Islet precursor cell (in vitro differentiated cells): Measurements from ENCODE around the gene ELMO1.
"Not testable (repeated sequence)": the region's sequence is repeated elsewhere in the genome, so short reads cannot be mapped to it uniquely, and the experiment has no call there.

Source experiments
- DNase-seq: peaks from one replicate; pipeline ENCODE4 v3.0.0-alpha.2; 2018

ELMO1 gene

GRCh38 chr7:37160656-37161055 is 288.0 kb downstream of the ELMO1 start:
- no peak for DNase-seq

DNA sequence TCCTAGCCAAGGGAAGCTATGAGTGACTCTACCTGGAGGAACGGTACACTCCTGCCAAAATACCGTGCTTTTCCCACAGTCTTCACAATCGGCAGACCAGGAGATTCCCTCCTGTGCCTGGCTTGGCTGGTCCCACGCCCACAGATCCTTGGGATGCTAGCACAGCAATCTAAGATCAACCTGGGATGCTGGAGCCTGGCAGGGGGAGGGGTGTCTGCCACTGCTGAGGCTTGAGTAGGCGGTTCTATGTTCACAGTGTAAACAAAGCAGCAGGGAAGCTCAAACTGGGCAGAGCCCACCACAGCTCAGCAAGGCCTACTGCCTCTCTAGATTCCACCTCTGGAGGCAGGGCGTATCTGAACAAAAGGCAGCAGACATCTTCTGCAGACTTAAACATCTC is 295.3 kb downstream of the ELMO1 start:
- no peak for DNase-seq

DNA sequence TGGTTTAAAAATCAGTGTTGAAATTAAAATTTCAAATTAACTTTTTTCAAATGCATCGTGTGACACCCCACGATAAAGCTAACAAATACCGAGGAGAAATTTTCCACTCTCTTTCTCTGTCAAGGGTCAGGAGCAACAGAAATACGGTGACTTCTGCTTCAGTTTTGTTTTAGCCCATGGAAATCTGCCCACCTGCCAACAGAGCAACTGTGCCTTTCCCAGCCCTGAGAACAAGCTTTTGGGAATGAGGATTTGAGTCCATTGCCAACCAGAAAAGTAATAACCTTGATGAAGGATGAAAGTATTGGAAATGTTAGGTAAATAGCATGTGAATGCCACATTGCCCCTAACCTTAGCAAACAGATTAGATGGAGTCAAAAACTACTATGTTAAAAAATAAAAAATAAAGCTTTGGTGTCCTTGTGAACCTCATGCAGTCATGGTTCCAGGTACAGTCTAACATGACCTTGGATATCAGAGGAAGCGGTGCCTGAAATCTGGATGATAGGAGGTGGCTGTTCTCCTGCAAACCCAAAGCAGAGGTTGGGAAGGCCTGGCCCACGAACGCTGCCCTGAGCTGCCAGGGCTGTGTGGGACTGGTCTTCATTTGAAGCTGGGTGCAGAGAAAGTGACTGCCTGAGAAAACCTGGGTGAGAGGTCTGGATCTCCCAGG is 296.8 kb downstream of the ELMO1 start:
- DNase-seq: no peak

DNA sequence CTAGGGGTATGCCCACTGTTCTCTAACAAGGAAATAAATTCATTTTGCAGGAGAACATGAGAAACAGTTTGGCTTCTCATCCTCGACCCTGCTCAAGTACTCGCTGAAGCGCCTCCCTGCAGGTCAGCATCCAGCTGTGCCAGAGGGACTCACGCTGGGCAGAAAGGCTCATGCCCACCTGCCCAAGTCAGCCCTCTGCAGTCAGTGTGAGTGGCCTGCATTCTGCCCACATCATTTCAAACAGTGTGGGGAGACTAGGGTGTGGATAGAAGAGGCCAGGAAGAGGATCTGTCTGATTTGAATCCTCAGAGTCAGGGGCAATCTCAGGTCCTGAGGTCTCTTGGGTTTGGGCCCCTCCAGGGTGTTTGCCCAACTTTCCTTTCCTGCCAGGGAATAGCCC is 297.8 kb downstream of the ELMO1 start:
- no peak for DNase-seq

- no peak for DNase-seq
Measured at GRCh38 chr7:37150180-37150579, 298.5 kb downstream of the ELMO1 start.

- DNase-seq: no peak
Measured at GRCh38 chr7:37149773-37150124, 298.9 kb downstream of the ELMO1 start.

DNA sequence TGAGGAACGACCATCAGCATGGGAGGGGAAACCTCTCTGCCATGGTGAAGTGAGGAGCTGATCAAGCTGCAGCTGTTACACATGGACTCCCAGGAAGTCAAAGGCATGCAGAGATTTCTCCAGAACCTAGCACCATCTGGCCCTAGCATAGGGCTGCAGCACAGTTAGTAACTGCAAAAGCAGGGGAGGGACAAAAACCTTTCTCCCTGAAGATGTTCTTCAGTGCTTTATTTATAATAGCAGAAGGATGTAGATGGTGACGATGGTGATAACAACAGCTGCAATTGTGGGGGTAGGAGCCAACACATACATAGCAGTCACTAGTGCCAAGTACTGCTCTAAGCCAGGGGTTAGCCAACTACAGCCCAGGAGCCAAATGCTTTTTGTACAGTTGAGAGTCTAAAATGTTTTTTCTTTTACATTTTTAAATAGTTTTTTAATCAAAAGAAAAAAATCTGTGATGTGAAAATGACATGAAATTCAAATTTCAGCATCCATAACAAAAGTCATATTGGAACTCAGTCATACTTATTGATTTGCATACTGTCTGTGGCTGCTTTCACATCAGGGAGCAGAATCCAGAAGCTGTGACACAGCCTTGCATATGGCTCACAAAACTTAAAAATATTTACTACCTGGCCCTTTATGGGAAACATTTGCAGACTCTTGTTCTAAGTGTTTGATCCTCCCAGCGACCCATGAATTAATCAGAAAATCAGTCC is 299.5 kb downstream of the ELMO1 start:
- no peak for DNase-seq

DNA sequence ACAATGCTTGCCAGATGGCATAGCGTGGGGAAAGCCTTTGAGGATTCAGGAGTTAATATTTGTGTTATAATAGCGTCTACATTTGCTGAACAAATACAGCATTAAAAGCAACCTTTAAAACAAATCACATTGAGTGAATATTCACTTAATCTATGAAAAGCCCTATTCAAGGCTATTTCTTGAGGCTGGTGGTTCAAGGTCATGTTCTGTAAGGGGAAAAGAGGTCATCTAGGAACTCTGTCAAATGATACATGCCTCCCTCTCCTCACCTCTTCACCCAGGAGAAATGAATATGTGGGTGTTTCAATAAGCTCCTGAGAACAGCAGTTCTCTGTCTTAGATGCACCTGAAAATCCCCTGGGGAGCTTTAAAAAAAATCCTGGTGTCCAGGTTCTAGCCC is 303.0 kb downstream of the ELMO1 start:
- DNase-seq: no peak

DNA sequence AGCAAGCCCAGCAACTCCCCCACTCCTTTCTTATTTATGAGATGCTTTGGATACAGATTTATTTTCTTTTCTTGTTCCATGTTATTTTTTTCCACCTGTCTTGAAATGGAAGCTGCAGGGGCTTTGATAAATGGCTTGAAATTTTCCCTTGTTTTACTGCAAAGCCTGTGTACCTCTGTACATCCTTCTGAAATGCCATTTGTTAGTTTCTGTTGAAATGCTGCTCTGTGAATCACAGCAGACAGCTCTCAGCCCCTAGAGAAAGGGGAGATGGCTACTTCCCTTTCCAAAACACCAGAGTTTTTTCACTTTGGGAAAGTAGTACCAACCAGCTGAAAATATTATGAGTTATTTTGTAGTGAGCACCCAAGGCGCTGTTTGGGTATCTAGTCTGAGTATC is 304.2 kb downstream of the ELMO1 start:
- DNase-seq: no peak

GRCh38 chr7:37142958-37143357 is 305.7 kb downstream of the ELMO1 start:
- no peak for DNase-seq

GRCh38 chr7:37141742-37142141 is 306.9 kb downstream of the ELMO1 start:
- no peak for DNase-seq

- not testable (repeated sequence) for DNase-seq
Measured at GRCh38 chr7:37133902-37134301, 314.8 kb downstream of the ELMO1 start.

DNA sequence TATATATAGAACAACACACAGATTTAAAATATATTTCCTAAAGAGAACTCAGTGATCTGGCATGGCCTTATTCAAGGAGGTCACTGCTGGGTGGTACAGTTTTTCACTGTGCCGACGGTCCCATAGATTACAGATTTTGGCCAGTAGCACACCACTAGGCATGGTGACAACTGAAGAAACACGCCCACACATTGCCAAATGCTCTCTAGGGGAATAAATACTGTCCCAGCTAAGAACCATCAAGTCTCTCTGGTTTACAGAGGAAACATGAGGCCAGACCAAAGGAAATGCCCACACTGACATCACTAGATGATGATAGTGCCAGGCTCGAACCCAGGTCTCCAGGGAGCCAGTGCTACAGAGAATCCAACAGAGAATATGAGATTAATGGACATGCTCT is 316.8 kb downstream of the ELMO1 start:
- no peak for DNase-seq

- no peak for DNase-seq
Measured at GRCh38 chr7:37129035-37129425, 319.6 kb downstream of the ELMO1 start.

- no peak for DNase-seq
Measured at GRCh38 chr7:37128327-37129034, 320.2 kb downstream of the ELMO1 start.

- no peak for DNase-seq
Measured at GRCh38 chr7:37119296-37119860, 329.3 kb downstream of the ELMO1 start.

GRCh38 chr7:37118004-37118403 is 330.7 kb downstream of the ELMO1 start:
- no peak for DNase-seq

DNA sequence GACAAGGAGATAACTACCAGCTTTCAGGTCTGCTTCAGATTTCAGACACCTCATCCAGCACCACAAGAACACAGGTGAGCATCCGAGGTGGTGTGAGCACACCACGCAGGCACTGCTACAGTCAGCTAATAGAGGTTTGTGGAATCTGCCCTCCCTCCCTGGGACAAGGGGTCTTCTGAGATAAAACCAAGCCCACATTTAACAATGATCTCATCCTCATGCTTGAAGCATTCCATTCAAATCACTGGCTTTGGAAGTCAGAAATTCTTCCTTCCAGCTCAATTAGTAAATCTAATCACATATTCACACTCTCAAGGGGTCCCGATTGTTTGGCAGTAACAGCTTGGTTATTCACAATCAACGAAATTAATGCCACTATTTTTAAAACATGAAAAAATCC is 331.4 kb downstream of the ELMO1 start:
- peak; percentile 70 for DNase-seq

DNA sequence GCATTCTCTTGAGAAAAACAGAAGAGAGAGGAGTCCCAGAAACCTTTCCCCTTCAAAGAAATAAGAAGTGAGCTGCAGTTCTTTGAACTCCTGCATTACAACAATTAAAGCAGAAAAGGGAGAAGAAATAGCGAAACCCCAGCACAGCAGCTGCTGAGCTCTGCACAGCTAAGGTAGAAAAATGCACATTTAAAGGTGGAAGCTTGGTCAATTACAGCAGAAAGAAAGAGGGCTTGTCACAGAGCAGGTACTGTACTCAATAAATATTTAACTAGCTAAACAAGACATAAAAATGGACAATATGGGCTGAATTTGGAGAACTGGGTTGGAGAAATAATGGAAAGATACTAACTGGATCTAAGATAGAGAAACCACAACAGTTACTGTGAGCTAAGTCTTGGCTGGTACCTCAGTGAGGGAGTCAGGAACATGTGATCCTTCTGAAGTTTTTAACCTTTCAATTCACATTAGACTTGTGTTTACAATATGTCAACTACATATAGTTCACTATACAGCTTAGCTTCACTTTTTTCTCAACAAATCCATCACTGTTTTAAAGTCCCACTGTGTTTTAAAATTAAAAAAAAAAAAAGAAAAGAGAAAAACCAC is 332.5 kb downstream of the ELMO1 start:
- DNase-seq: no peak

DNA sequence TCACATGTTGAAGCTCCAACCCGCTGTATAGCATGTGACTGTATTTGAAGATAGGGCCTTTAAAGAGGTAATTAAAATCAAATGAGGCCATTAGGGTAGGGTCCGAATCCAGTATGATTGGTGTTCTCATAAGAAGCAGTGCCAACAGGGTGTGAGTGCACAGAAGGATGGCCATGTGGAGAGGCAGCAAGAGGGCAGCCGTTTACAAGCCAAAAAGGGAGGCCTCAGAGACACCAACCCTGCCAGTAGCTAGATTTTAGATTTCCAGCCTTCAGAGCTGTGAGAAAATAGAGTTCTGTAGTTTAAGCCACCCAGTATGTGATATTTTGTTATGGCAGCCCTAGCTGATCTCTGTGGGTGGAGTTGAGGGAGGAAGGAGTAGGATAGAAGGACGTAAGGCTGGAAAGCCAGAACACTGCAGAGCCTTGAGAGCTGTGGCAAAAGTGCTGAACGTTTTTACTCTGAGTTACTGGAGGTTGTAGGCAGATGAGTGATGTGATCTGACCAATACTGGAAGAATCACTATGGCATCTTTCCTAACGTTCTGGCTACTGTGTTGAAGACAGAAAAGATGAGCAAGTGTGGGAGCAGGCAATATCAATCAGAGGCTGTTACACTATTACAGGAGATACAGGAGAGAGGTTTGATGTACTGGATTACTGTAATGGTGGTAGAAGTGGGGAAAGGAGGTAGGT is 334.9 kb downstream of the ELMO1 start:
- no peak for DNase-seq

DNA sequence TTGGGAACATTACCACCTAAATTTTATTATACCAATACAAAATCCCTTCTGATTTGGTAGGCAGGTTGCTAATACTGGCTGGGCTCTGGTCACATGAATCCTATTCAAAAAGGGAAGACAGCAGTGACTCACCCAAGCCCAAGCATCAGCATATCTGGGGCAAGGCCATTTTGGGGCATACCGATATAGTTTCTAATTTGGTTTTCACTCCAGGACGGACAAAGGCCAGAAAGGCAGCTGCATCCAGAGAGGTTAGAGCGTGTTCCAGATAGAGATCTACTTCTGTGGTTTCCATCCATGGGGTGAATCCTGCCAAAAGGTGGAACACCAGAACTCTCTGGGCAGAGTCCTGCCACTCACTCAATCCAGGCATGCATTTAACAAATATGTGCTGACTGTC is 335.8 kb downstream of the ELMO1 start:
- no peak for DNase-seq

DNA sequence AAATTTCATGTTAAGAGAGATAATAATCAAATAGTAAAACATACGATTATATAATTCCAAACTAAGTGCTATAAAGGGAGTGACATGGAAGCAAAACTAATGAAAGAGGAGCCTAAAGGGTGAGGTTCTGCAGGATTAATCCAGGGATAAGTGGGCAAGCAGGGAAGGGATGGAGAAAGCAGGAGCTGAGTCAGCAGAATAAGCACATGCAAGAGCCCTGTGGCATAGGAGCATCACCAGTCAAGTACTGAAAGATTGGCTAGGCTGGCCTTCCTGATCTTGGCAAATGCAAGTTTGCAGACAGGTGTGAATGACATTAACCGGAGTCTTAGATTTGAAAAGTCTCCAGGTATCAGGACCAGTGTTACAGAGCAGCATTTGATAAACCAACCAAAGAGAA is 336.4 kb downstream of the ELMO1 start:
- DNase-seq: no peak

GRCh38 chr7:37111459-37111858 is 337.2 kb downstream of the ELMO1 start:
- DNase-seq: no peak
